HL-60 (cell line): ENCODE measurements around the gene SLC29A4.
"Not testable (repeated sequence)": the region's sequence is repeated elsewhere in the genome, so short reads cannot be mapped to it uniquely, and the experiment has no call there.

Source experiments
- DNase-seq, 2 experiments: peaks; one replicate each; pipeline ENCODE4 v3.0.0-alpha.2; 2010 to 2020; ENCODE audit warnings: low read depth in 1 of 2, low spot score in 1 of 2
- H3K27ac ChIP-seq: fragments of 250-450 bp; sonication (Bioruptor Pico); replicated peaks from 2 replicates; pipeline ENCODE4 v1.5.1; 2020; ENCODE audit warnings: mild to moderate bottlenecking, moderate library complexity
- H3K27me3 ChIP-seq: fragments of 250-450 bp; sonication (Bioruptor Pico); 2 replicates; pipeline ENCODE4 v1.5.1; 2021; ENCODE audit warnings: mild to moderate bottlenecking, moderate library complexity; ENCODE audit not compliant: insufficient read depth, poor library complexity, severe bottlenecking
- H3K4me3 ChIP-seq: replicated peaks from 2 replicates; pipeline ENCODE4 v1.5.1; 2011; ENCODE audit warnings: mild to moderate bottlenecking, control low read depth, low read length; ENCODE audit not compliant: insufficient read depth
- GABPA ChIP-seq: IDR thresholded peaks from 2 replicates; pipeline ENCODE4 v1.6.1; 2012; ENCODE audit warnings: low read depth
- POLR2AphosphoS5 ChIP-seq: IDR thresholded peaks from 2 replicates; pipeline ENCODE4 v1.6.1; 2012; ENCODE audit warnings: low read depth
- SPI1 ChIP-seq: IDR thresholded peaks from 2 replicates; pipeline ENCODE4 v1.6.1; 2012; ENCODE audit warnings: low read depth, mild to moderate bottlenecking, borderline replicate concordance
- TF ChIP-seq, protein P1 (sequence below): IDR thresholded peaks from 2 replicates; pipeline ENCODE4 v1.6.1; 2012; ENCODE audit warnings: low read depth; ENCODE audit not compliant: insufficient replicate concordance
- TF ChIP-seq, protein P2 (sequence below): IDR thresholded peaks from one replicate; pipeline ENCODE4 v1.5.1; 2011; ENCODE audit warnings: low read length, control low read depth, inconsistent platforms; ENCODE audit not compliant: insufficient read depth

SLC29A4 gene

DNA sequence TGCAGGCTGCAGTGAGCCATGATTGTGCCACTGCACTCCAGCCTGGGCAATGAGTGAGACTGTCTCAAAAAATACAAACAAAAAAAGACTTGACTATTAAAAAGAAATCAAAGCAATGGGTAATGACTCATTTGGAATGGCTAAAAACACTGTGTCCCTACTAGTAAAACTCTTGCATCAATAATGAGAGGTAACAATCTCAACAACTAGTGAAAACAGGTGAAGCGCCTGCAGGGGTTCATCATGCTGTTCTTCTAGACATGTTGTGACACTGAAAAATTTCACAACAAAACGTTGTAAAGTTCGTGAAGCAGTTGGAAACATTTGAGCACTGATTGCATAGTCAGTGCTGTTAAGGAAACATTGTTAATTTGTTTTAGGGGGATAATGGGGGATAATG lies 26.9 kb upstream of the SLC29A4 start:
- DNase-seq, result peak in 1 of 2 experiments; percentile 38
- no peak overlapping the region for H3K27ac ChIP-seq
- H3K4me3 ChIP-seq, result no peak overlapping the region
- TF ChIP-seq GABPA, result no peak
- TF ChIP-seq, protein P1, sequence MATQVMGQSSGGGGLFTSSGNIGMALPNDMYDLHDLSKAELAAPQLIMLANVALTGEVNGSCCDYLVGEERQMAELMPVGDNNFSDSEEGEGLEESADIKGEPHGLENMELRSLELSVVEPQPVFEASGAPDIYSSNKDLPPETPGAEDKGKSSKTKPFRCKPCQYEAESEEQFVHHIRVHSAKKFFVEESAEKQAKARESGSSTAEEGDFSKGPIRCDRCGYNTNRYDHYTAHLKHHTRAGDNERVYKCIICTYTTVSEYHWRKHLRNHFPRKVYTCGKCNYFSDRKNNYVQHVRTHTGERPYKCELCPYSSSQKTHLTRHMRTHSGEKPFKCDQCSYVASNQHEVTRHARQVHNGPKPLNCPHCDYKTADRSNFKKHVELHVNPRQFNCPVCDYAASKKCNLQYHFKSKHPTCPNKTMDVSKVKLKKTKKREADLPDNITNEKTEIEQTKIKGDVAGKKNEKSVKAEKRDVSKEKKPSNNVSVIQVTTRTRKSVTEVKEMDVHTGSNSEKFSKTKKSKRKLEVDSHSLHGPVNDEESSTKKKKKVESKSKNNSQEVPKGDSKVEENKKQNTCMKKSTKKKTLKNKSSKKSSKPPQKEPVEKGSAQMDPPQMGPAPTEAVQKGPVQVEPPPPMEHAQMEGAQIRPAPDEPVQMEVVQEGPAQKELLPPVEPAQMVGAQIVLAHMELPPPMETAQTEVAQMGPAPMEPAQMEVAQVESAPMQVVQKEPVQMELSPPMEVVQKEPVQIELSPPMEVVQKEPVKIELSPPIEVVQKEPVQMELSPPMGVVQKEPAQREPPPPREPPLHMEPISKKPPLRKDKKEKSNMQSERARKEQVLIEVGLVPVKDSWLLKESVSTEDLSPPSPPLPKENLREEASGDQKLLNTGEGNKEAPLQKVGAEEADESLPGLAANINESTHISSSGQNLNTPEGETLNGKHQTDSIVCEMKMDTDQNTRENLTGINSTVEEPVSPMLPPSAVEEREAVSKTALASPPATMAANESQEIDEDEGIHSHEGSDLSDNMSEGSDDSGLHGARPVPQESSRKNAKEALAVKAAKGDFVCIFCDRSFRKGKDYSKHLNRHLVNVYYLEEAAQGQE, result no peak
- TF ChIP-seq SPI1, result no peak
- TF ChIP-seq, protein P2, sequence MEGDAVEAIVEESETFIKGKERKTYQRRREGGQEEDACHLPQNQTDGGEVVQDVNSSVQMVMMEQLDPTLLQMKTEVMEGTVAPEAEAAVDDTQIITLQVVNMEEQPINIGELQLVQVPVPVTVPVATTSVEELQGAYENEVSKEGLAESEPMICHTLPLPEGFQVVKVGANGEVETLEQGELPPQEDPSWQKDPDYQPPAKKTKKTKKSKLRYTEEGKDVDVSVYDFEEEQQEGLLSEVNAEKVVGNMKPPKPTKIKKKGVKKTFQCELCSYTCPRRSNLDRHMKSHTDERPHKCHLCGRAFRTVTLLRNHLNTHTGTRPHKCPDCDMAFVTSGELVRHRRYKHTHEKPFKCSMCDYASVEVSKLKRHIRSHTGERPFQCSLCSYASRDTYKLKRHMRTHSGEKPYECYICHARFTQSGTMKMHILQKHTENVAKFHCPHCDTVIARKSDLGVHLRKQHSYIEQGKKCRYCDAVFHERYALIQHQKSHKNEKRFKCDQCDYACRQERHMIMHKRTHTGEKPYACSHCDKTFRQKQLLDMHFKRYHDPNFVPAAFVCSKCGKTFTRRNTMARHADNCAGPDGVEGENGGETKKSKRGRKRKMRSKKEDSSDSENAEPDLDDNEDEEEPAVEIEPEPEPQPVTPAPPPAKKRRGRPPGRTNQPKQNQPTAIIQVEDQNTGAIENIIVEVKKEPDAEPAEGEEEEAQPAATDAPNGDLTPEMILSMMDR, result no peak
- no peak for TF ChIP-seq POLR2AphosphoS5
- no peaks in the 10 kb centered on the region for H3K27me3 ChIP-seq

DNA sequence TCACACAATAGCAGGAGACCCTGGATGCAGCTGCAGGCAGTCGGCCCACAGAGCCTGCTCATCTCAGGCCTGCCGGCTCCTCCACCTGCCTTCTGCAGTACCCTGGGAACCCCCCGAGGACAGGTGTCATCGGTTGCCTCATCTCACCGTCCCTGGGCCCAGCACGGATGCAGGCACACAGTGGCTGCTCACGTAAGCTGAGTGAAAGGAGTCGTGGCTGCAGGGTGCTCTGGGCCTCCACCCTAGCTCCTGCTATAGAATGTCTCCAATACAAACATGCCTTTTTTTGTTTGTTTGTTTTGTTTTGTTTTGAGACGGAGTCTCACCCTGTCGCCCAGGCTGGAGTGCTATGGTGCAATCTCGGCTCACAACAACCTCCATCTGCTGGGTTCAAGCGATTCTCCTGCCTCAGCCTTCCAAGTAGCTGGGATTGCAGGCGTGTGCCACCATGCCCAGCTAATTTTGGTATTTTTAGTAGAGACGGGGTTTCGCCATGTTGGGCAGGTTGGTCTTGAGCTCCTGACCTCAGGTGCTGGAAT lies 22.1 kb upstream of the SLC29A4 start:
- H3K4me3 ChIP-seq, H3K27me3 ChIP-seq, H3K27ac ChIP-seq, DNase-seq: not testable (repeated sequence)

DNA sequence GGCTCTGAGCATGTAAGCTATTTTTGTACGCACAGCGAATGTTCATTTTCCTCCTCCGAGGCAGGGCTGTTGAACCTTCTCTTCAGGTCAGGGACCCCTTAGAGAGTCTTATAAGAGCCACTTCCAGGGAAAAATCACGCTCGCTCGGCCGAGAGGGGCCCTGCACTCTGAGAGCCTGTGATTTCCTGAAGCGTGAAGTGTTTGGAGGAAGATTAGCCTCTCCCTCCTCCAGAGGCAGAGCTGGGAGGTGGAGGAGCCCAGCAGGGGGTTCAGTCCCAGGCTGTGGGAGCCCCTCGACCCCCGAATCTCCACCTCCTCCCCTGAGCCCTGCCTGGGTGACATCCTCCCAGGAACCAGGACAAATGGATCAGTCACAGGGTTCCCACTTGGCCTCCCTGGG lies 19.7 kb upstream of the SLC29A4 start:
- not testable (repeated sequence) for H3K27me3 ChIP-seq, H3K27ac ChIP-seq, H3K4me3 ChIP-seq, DNase-seq

DNA sequence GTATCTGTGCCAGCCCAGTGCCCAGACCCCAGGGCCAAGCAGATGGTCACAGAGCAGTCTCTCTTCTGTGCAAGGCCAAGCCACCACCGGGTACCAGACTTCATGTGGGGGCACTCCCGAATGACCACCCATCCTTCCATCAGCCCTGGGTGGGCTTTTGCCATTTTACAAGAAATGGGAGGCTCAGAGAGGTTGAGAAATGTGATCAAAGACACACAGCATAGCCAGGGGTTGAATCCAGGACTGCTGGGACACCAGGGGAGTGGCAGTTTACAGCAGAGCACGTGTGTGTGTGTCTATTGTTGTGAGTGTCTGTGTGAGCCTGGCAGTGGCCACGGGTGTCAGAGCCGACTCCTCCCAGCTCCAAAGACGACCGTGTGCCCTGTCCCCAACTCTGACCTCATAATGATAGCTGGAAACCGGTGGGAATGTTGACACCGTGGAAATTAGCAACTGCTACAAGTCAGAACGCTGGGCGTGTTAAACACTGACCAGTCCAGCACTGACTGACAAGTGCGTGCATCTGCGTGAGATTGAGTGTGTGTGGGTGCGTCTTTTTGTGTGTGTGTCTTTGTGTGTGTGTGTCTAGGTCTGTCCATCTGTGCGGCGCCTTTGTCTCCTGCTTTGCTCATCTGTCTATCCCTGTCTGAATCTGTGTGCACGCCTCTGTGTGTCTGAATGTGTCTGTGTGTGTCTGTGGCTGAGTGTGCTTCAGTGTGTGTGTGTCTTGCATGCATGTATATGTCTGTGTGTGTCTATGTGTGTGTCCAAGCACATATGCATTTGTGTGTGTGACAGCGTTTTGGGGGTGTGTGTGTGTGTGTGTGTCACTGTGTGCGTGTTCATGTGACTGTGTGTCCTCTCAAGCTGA lies 17.2 kb upstream of the SLC29A4 start:
- Histone ChIP-seq H3K27ac (no peak overlapping the region), H3K4me3 (no peak overlapping the region), H3K27me3 (no peaks in the 10 kb centered on the region)
- DNase-seq, result no peak
- TF ChIP-seq, protein P1, result no peak
- TF ChIP-seq, protein P2, result no peak
- TF ChIP-seq GABPA, result no peak
- no peak for TF ChIP-seq SPI1
- no peak for TF ChIP-seq POLR2AphosphoS5
